K562 (cell line): ENCODE measurements around the gene FKBP9. TPM values are rescaled to one million over a fixed set of nuclear protein-coding genes. Genes with fewer than 3 reads are reported as not detected.

Experiments used
- ASH1L ChIP-seq: fragments of 450-650 bp; IDR thresholded peaks from 2 replicates; pipeline ENCODE4 v1.6.1; 2018; ENCODE audit warnings: borderline replicate concordance, mild to moderate bottlenecking, low read depth; ENCODE audit not compliant: partially characterized antibody
- ATF6 ChIP-seq: sonication (generic); formaldehyde crosslinking; IDR thresholded peaks from 2 replicates; pipeline ENCODE4 v1.4.0; 2020; ENCODE audit warnings: mild to moderate bottlenecking, missing genetic modification reagents
- EP300 ChIP-seq: IDR thresholded peaks from 2 replicates; pipeline ENCODE4 v1.6.1; 2012; ENCODE audit warnings: low read length, improper control_type of control experiment
- HLTF ChIP-seq: fragments of 450-650 bp; IDR thresholded peaks from 2 replicates; pipeline ENCODE4 v1.6.1; 2016
- NFRKB ChIP-seq: fragments of 450-650 bp; IDR thresholded peaks from 2 replicates; pipeline ENCODE4 v1.6.1; 2016; ENCODE audit warnings: low read depth
- RNF2 ChIP-seq: sonication (generic); IDR thresholded peaks from 2 replicates; pipeline ENCODE4 v1.6.1; 2016
- RREB1 ChIP-seq: fragments of 250-450 bp; sonication (Bioruptor Pico); IDR thresholded peaks from 2 replicates; pipeline ENCODE4 v1.4.0; 2020
- STAT6 ChIP-seq: sonication (generic); formaldehyde crosslinking; IDR thresholded peaks from 2 replicates; pipeline ENCODE4 v1.8.1; 2023; ENCODE audit warnings: mild to moderate bottlenecking, missing genetic modification reagents
- TGIF2 ChIP-seq: sonication (generic); formaldehyde crosslinking; IDR thresholded peaks from 2 replicates; pipeline ENCODE4 v1.8.1; 2022; ENCODE audit warnings: mild to moderate bottlenecking, missing genetic modification reagents, moderate library complexity
- polyA plus RNA-seq, 8 experiments: library from polyadenylated mRNA; depleted of rRNA in 4 of 8; stranded (reverse) in 5 of 8; unstranded in 3 of 8; fragments of >200 nt; fragmentation: Nextera tagmentation in 2 of 8; fragmentation: Illumina TruSeq in 1 of 8; extraction: Ambion mirVana in 2 of 8; extraction: Trizol in 1 of 8; gene quantifications; 2 replicates each; pipeline versions ENCODE4 v1.2.1 to v1.2.3, GENCODE V29; 2011 to 2014; ENCODE audit warnings: inconsistent platforms in 1 of 8, missing spikeins in 1 of 8
- total RNA-seq, 7 experiments: library from RNA; depleted of rRNA in 6 of 7; stranded (reverse); fragments of >200 nt in 6 of 7; fragmentation: Illumina TruSeq in 2 of 7; extraction: Trizol in 2 of 7; gene quantifications; 2 replicates each; pipeline versions ENCODE4 v1.2.1 to v1.2.3, GENCODE V29; 2011 to 2021; ENCODE audit warnings: low replicate concordance in 1 of 7

FKBP9 gene
- total and polyA plus RNA-seq, 9 of the 15 experiments (the other 6 are each of a cell fraction or from before 2014, with no cell fraction given): 5.9 to 23.7 (median 15.8) TPM

- TF ChIP-seq ATF6 (peak; percentile 76; the same call in 1 of the 2 replicates), STAT6 (CRISPR knock-in tag) (no peak), EP300 (no peak), TGIF2 (CRISPR knock-in tag) (no peak), NFRKB (no peak), HLTF (no peak), ASH1L (no peak), RNF2 (no peak), RREB1 (CRISPR knock-in tag) (no peak)
- TF ChIP-seq, all 486 proteins: peak for 19
These were observed 1.1 kb downstream of the FKBP9 start (continued) for GRCh38 chr7:32958046-32959025.
